Activated CD8-positive, alpha-beta T cell treated with anti-CD3 and anti-CD28 coated beads, Interleukin-2, amount 10 ng/mL, durations not matched to agents 7 days and 5 days (primary cell): ENCODE measurements around the gene TMED10. TPM values are rescaled to one million over a fixed set of nuclear protein-coding genes. Genes with fewer than 3 reads are reported as not detected.
A peak's percentile ranks its signal among the peaks of the same experiment; 100 is the strongest.

Experiments used
- ATAC-seq: fragments of 150-1000 bp; cut with Tn5 transposase; one replicate; pipeline ENCODE4 v1.10.0; 2021; ENCODE audit warnings: moderate library complexity
- CTCF ChIA-PET: fragments of 350-600 bp; sonication (Branson Sonifier 250); formaldehyde crosslinking; loops from one replicate; lab custom pipeline; 2021; ENCODE audit warnings: antibody characterized with exemption; lab: Charles Lee
- POLR2A ChIA-PET: fragments of 350-600 bp; sonication (Branson Sonifier 250); formaldehyde crosslinking; loops from one replicate; lab custom pipeline; 2021; ENCODE audit warnings: antibody characterized with exemption; lab: Charles Lee
- DNase-seq: peaks from one replicate; pipeline ENCODE4 v3.0.0-alpha.2; 2020
- H3K27ac Mint-ChIP-seq: one replicate; pipeline ENCODE4 v1.8.0; 2021; ENCODE audit warnings: mild to moderate bottlenecking, mixed read lengths
- H3K27me3 Mint-ChIP-seq: one replicate; pipeline ENCODE4 v1.8.0; 2021; ENCODE audit warnings: low read depth, mixed read lengths
- H3K36me3 Mint-ChIP-seq: one replicate; pipeline ENCODE4 v1.8.0; 2021; ENCODE audit warnings: low read depth, mixed read lengths
- H3K4me1 Mint-ChIP-seq: one replicate; pipeline ENCODE4 v1.8.0; 2021; ENCODE audit warnings: low read depth, mixed read lengths
- H3K4me3 Mint-ChIP-seq: one replicate; pipeline ENCODE4 v1.8.0; 2021; ENCODE audit warnings: mild to moderate bottlenecking, mixed read lengths
- H3K9me3 Mint-ChIP-seq: one replicate; pipeline ENCODE4 v1.8.0; 2022; ENCODE audit warnings: mixed read lengths; ENCODE audit not compliant: insufficient read depth
- total RNA-seq, 2 experiments: library from RNA; stranded (reverse); gene quantifications; one replicate each; pipeline ENCODE4 v1.2.3, GENCODE V29; 2021

The TMED10 gene
- total RNA-seq, 2 experiments from 2014 or later, result 177 to 188 TPM

GRCh38 chr14:75126679-75127473 is 49.5 kb downstream of the TMED10 start, which contains the start of gene NEK9:
TSS of gene NEK9 (minus strand) at chr14:75127048. CDS start at chr14:75126921, 127 bp downstream.
- peaks cover 45% of the 10 kb centered on the region for H3K4me1 Mint-ChIP-seq
- DNase-seq (peak; percentile 93), ATAC-seq (peak; percentile 94)
- H3K4me3 Mint-ChIP-seq, result peak within 1 kb of the TSS; percentile 98
- no peaks in the 10 kb centered on the region for H3K27me3 Mint-ChIP-seq
- ChIA-PET POLR2A (interaction anchor here (0.6 to 2.7 kb wide), 15 partner anchors 9 to 308 kb away, joined by 3 to 11 read pairs (median 3); no protein-coding TSS in a partner anchor), CTCF (interaction anchor here (0.9 to 11.1 kb wide), 16 partner anchors 9 to 435 kb away, joined by 3 to 216 read pairs (median 4); partner anchors contain the start of gene RPS6KL1)
- peak within 1 kb of the TSS; percentile 97 for H3K27ac Mint-ChIP-seq
- no peaks in the 10 kb centered on the region for H3K9me3 Mint-ChIP-seq
- peaks cover 28% of the 10 kb centered on the region for H3K36me3 Mint-ChIP-seq

GRCh38 chr14:75126121-75126544 is 50.3 kb downstream of the TMED10 start:
- Mint-ChIP-seq H3K4me3 (peak overlapping the region; percentile 98), H3K27ac (peak overlapping the region; percentile 97), H3K4me1 (peaks cover 46% of the 10 kb centered on the region), H3K36me3 (peaks cover 27% of the 10 kb centered on the region), H3K9me3 (no peaks in the 10 kb centered on the region), H3K27me3 (no peaks in the 10 kb centered on the region)
- ATAC-seq (no peak), DNase-seq (no peak)
- ChIA-PET CTCF (interaction anchor here (0.9 to 11.1 kb wide), 17 partner anchors 8 to 435 kb away, joined by 3 to 216 read pairs (median 4); partner anchors contain the start of gene RPS6KL1), POLR2A (interaction anchor here (0.6 to 2.7 kb wide), 14 partner anchors 9 to 308 kb away, joined by 3 to 11 read pairs (median 4); no protein-coding TSS in a partner anchor)

GRCh38 chr14:75125617-75126016 is 50.8 kb downstream of the TMED10 start:
- no peak for DNase-seq
- ChIA-PET CTCF (interaction anchor here (1.0 to 11.1 kb wide), 10 partner anchors 7 to 370 kb away, joined by 3 to 216 read pairs (median 4); no protein-coding TSS in a partner anchor), POLR2A (interaction anchor here (0.8 to 2.7 kb wide), 6 partner anchors 8 to 173 kb away, joined by 3 to 11 read pairs (median 8); no protein-coding TSS in a partner anchor)
- no peaks in the 10 kb centered on the region for H3K9me3 Mint-ChIP-seq
- ATAC-seq, result no peak
- H3K4me3 Mint-ChIP-seq, result peak overlapping the region; percentile 98
- no peaks in the 10 kb centered on the region for H3K27me3 Mint-ChIP-seq
- peaks cover 49% of the 10 kb centered on the region for H3K4me1 Mint-ChIP-seq
- H3K36me3 Mint-ChIP-seq, result peaks cover 29% of the 10 kb centered on the region
- H3K27ac Mint-ChIP-seq, result peak overlapping the region; percentile 97

- DNase-seq (peak; percentile 39), ATAC-seq (no peak)
- CTCF ChIA-PET, result interaction anchor here (1.3 to 11.1 kb wide), 3 partner anchors 14 to 365 kb away, joined by 4 to 216 read pairs (median 4); no protein-coding TSS in a partner anchor
- Mint-ChIP-seq H3K4me3 (peak overlapping the region; percentile 23), H3K27me3 (no peaks in the 10 kb centered on the region), H3K27ac (peak overlapping the region; percentile 0), H3K9me3 (no peaks in the 10 kb centered on the region), H3K36me3 (peaks cover 41% of the 10 kb centered on the region), H3K4me1 (peaks cover 48% of the 10 kb centered on the region)
- POLR2A ChIA-PET, result no interaction called here
These were observed 52.4 kb downstream of the TMED10 start for GRCh38 chr14:75123991-75124390.

GRCh38 chr14:75121552-75121951 is 54.9 kb downstream of the TMED10 start:
- DNase-seq (no peak), ATAC-seq (no peak)
- ChIA-PET POLR2A (no interaction called here), CTCF (interaction anchor here (11.1 kb wide), 1 partner anchor 178 kb away, joined by 216 read pairs; no protein-coding TSS in a partner anchor)
- H3K36me3 Mint-ChIP-seq, result peaks cover 46% of the 10 kb centered on the region
- no peak overlapping the region for H3K4me3 Mint-ChIP-seq
- no peak overlapping the region for H3K27ac Mint-ChIP-seq
- H3K27me3 Mint-ChIP-seq, result no peaks in the 10 kb centered on the region
- H3K9me3 Mint-ChIP-seq, result no peaks in the 10 kb centered on the region
- peaks cover 35% of the 10 kb centered on the region for H3K4me1 Mint-ChIP-seq

GRCh38 chr14:75120541-75121291 is 55.7 kb downstream of the TMED10 start:
- Mint-ChIP-seq H3K4me1 (peaks cover 30% of the 10 kb centered on the region), H3K36me3 (peaks cover 52% of the 10 kb centered on the region), H3K4me3 (no peak overlapping the region), H3K9me3 (no peaks in the 10 kb centered on the region), H3K27ac (no peak overlapping the region), H3K27me3 (no peaks in the 10 kb centered on the region)
- ChIA-PET POLR2A (no interaction called here), CTCF (interaction anchor here (0.6 to 1.1 kb wide), 2 partner anchors 83 to 174 kb away, joined by 3 to 4 read pairs; no protein-coding TSS in a partner anchor)
- no peak for ATAC-seq
- no peak for DNase-seq

GRCh38 chr14:75119056-75119455 is 57.4 kb downstream of the TMED10 start:
- ATAC-seq (no peak), DNase-seq (no peak)
- no peaks in the 10 kb centered on the region for H3K9me3 Mint-ChIP-seq
- H3K4me3 Mint-ChIP-seq, result no peak overlapping the region
- peaks cover 57% of the 10 kb centered on the region for H3K36me3 Mint-ChIP-seq
- CTCF ChIA-PET, result interaction anchor here (1.0 to 2.0 kb wide), 2 partner anchors 13 to 30 kb away, joined by 3 to 6 read pairs; no protein-coding TSS in a partner anchor
- POLR2A ChIA-PET, result no interaction called here
- peaks cover 27% of the 10 kb centered on the region for H3K4me1 Mint-ChIP-seq
- H3K27me3 Mint-ChIP-seq, result no peaks in the 10 kb centered on the region
- no peak overlapping the region for H3K27ac Mint-ChIP-seq

GRCh38 chr14:75113932-75114539 is 62.4 kb downstream of the TMED10 start:
- peak overlapping the region; percentile 47 for H3K4me3 Mint-ChIP-seq
- DNase-seq (peak; percentile 59), ATAC-seq (peak; percentile 98)
- H3K36me3 Mint-ChIP-seq, result peaks cover 77% of the 10 kb centered on the region
- H3K9me3 Mint-ChIP-seq, result no peaks in the 10 kb centered on the region
- no peaks in the 10 kb centered on the region for H3K27me3 Mint-ChIP-seq
- POLR2A ChIA-PET, result no interaction called here
- CTCF ChIA-PET, result interaction anchor here (1.4 kb wide), 1 partner anchor 12 kb away, joined by 6 read pairs; no protein-coding TSS in a partner anchor
- peak overlapping the region; percentile 88 for H3K27ac Mint-ChIP-seq
- H3K4me1 Mint-ChIP-seq, result peaks cover 32% of the 10 kb centered on the region

- ChIA-PET POLR2A (interaction anchor here (0.8 kb wide), 1 partner anchor 181 kb away, joined by 3 read pairs; no protein-coding TSS in a partner anchor), CTCF (interaction anchor here (1.2 to 2.4 kb wide), 2 partner anchors 10 to 14 kb away, joined by 4 to 7 read pairs; no protein-coding TSS in a partner anchor)
- peaks cover 72% of the 10 kb centered on the region for H3K36me3 Mint-ChIP-seq
- no peak overlapping the region for H3K27ac Mint-ChIP-seq
- no peak for ATAC-seq
- peaks cover 26% of the 10 kb centered on the region for H3K4me1 Mint-ChIP-seq
- no peak overlapping the region for H3K4me3 Mint-ChIP-seq
- no peaks in the 10 kb centered on the region for H3K27me3 Mint-ChIP-seq
- no peak for DNase-seq
- no peaks in the 10 kb centered on the region for H3K9me3 Mint-ChIP-seq
These were observed 66.5 kb downstream of the TMED10 start for GRCh38 chr14:75109877-75110276.

GRCh38 chr14:75107186-75107585 is 69.2 kb downstream of the TMED10 start:
- CTCF ChIA-PET, result interaction anchor here (0.7 to 0.8 kb wide), 2 partner anchors 19 to 499 kb away, joined by 3 read pairs; no protein-coding TSS in a partner anchor
- H3K4me1 Mint-ChIP-seq, result peaks cover 4% of the 10 kb centered on the region
- no peak overlapping the region for H3K4me3 Mint-ChIP-seq
- no peaks in the 10 kb centered on the region for H3K9me3 Mint-ChIP-seq
- peaks cover 64% of the 10 kb centered on the region for H3K36me3 Mint-ChIP-seq
- no peaks in the 10 kb centered on the region for H3K27me3 Mint-ChIP-seq
- POLR2A ChIA-PET, result no interaction called here
- H3K27ac Mint-ChIP-seq, result no peak overlapping the region
- DNase-seq (no peak), ATAC-seq (no peak)
